Keratinocyte (primary cell): ENCODE data around the gene MCAM. TPM values are rescaled to one million over a fixed set of nuclear protein-coding genes. Genes with fewer than 3 reads are reported as not detected.

ENCODE experiments used
- DNase-seq: peaks from one replicate; pipeline ENCODE4 v3.0.0-alpha.2; 2011; ENCODE audit warnings: low read depth, missing footprints, low spot score
- FAIRE-seq: peaks from 2 replicates; lab custom pipeline; 2011; peaks lifted over from hg19 to GRCh38; lab: Jason Lieb, UNC
- H2AFZ ChIP-seq: 2 replicates; pipeline ENCODE4 v1.6.0; 2012; ENCODE audit warnings: low read length, control low read depth, inconsistent platforms; ENCODE audit not compliant: control insufficient read depth
- H3K27ac ChIP-seq: 2 replicates; pipeline ENCODE4 v1.5.1; 2011; ENCODE audit warnings: low read length; ENCODE audit not compliant: control insufficient read depth, insufficient read depth
- H3K27me3 ChIP-seq: 3 replicates; pipeline ENCODE4 v1.6.0; 2011; ENCODE audit warnings: low read length; ENCODE audit not compliant: control insufficient read depth, insufficient read depth; ENCODE audit errors: extremely low read depth
- H3K36me3 ChIP-seq, 2 experiments: 2 replicates in 1 of 2; 3 replicates in 1 of 2; pipeline ENCODE4 v1.5.1; 2011; ENCODE audit warnings: low read length in 2 of 2, mild to moderate bottlenecking in 1 of 2; ENCODE audit not compliant: control insufficient read depth in 2 of 2, insufficient read depth in 2 of 2; ENCODE audit errors: extremely low read depth in 1 of 2
- H3K4me1 ChIP-seq: 3 replicates; pipeline ENCODE4 v1.5.1; 2011; ENCODE audit warnings: low read length; ENCODE audit not compliant: control insufficient read depth, insufficient read depth; ENCODE audit errors: extremely low read depth
- H3K4me2 ChIP-seq: 3 replicates; pipeline ENCODE4 v1.6.0; 2011; ENCODE audit warnings: low read depth, low read length; ENCODE audit not compliant: control insufficient read depth, insufficient read depth; ENCODE audit errors: extremely low read depth
- H3K4me3 ChIP-seq, 3 experiments: fragments of 200-600 bp in 1 of 3; sonication (generic) in 1 of 3; 2 replicates in 2 of 3; 3 replicates in 1 of 3; pipeline ENCODE4 v1.5.1; 2011 to 2016; ENCODE audit warnings: low read length in 3 of 3, mild to moderate bottlenecking in 3 of 3, control low read depth in 2 of 3, inconsistent platforms in 1 of 3, low read depth in 1 of 3, mixed read lengths in 1 of 3, mixed run types in 1 of 3, moderate library complexity in 1 of 3; ENCODE audit not compliant: control insufficient read depth in 2 of 3, insufficient read depth in 2 of 3; ENCODE audit errors: extremely low read depth in 1 of 3
- H3K79me2 ChIP-seq: 2 replicates; pipeline ENCODE4 v1.6.0; 2012; ENCODE audit warnings: low read length; ENCODE audit not compliant: control insufficient read depth, insufficient read depth
- H3K9ac ChIP-seq: 3 replicates; pipeline ENCODE4 v1.6.0; 2011; ENCODE audit warnings: low read length; ENCODE audit not compliant: control insufficient read depth, insufficient read depth; ENCODE audit errors: extremely low read depth
- H3K9me1 ChIP-seq: 3 replicates; pipeline ENCODE4 v1.6.0; 2011; ENCODE audit warnings: low read length; ENCODE audit not compliant: control insufficient read depth, insufficient read depth; ENCODE audit errors: extremely low read depth
- H3K9me3 ChIP-seq: 2 replicates; pipeline ENCODE4 v1.5.1; 2012; ENCODE audit warnings: low read depth, low read length; ENCODE audit not compliant: control insufficient read depth
- H4K20me1 ChIP-seq: 3 replicates; pipeline ENCODE4 v1.6.0; 2011; ENCODE audit warnings: low read length; ENCODE audit not compliant: control insufficient read depth, insufficient read depth; ENCODE audit errors: extremely low read depth
- EZH2 ChIP-seq: IDR thresholded peaks from one replicate; pipeline ENCODE4 v1.6.1; 2012; ENCODE audit warnings: inconsistent platforms, mild to moderate bottlenecking, low read length, moderate library complexity
- dilution Hi-C: fragments of 300-500 bp; cut with MboI; formaldehyde crosslinking; loops from one replicate; pipeline ENCODE4 v1.7.0; 2020; ENCODE audit warnings: low sequenced_read_pairs; ENCODE audit not compliant: extremely low pct_ligation_motif_present
- polyA plus RNA-seq, 5 experiments: library from polyadenylated mRNA; depleted of rRNA in 3 of 5; stranded (reverse) in 3 of 5; stranded (forward) in 1 of 5; unstranded in 1 of 5; fragments of >200 nt; gene quantifications; 1 replicate in 1 of 5; 2 replicates in 3 of 5; 3 replicates in 1 of 5; pipeline versions ENCODE4 v1.2.1 to v1.2.3, GENCODE V29; 2011 to 2012; ENCODE audit warnings: missing spikeins in 2 of 5, low read depth in 1 of 5, low replicate concordance in 1 of 5
- TF ChIP-seq, protein P1 (sequence below), 3 experiments: IDR thresholded peaks in 1 of 3; conservative IDR thresholded peaks in 1 of 3; optimal IDR thresholded peaks in 1 of 3; 2 replicates in 2 of 3; 3 replicates in 1 of 3; pipeline versions ENCODE3 to v1.5.1; 2011; ENCODE audit warnings: low read length in 3 of 3, mild to moderate bottlenecking in 3 of 3, moderate library complexity in 2 of 3, control low read depth in 1 of 3, inconsistent platforms in 1 of 3; ENCODE audit not compliant: insufficient read depth in 2 of 3; ENCODE audit errors: extremely low read depth in 1 of 3

The MCAM gene
- polyA plus RNA-seq, 1 donor (not counting 4 experiments of a cell fraction or from before 2014, with no cell fraction given): 8.5 TPM

DNA sequence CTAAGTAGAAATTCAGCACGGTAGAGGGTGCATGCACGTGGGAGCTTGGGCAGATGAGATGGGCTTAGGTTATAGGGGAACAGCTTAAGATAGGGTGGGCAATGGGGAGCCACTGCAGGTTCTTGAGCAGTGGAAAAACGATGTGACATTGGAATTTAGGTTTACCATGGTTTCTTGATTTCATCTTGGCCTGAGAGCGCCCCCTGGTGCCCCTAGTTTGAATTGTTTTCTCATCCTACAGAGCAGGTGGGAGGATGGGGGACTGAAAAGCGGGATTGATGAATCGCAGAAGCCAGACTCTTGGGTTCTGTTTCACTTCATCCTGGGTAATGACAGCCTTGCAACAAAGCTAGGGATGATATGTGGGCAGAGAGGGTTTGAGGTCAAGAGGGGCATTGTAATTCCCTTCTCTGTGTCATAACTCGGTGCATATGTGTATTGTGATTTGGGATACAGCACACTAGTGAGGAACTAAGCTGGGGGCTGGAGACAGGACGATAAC is 6.7 kb upstream of the MCAM start:
- dilution Hi-C loops: no loop called here
- Histone ChIP-seq H3K9ac (no peak overlapping the region), H2AFZ (no peak overlapping the region), H3K4me3 (no peak overlapping the region), H3K79me2 (no peaks in the 10 kb centered on the region), H3K9me1 (no peaks in the 10 kb centered on the region), H3K9me3 (no peaks in the 10 kb centered on the region), H3K4me2 (no peak overlapping the region), H3K27me3 (no peaks in the 10 kb centered on the region), H3K4me1 (peaks cover 13% of the 10 kb centered on the region), H3K27ac (no peak overlapping the region), H4K20me1 (no peaks in the 10 kb centered on the region), H3K36me3 (no peaks in the 10 kb centered on the region)
- FAIRE-seq (no peak), DNase-seq (no peak)
- no peak for TF ChIP-seq EZH2
- TF ChIP-seq, protein P1, sequence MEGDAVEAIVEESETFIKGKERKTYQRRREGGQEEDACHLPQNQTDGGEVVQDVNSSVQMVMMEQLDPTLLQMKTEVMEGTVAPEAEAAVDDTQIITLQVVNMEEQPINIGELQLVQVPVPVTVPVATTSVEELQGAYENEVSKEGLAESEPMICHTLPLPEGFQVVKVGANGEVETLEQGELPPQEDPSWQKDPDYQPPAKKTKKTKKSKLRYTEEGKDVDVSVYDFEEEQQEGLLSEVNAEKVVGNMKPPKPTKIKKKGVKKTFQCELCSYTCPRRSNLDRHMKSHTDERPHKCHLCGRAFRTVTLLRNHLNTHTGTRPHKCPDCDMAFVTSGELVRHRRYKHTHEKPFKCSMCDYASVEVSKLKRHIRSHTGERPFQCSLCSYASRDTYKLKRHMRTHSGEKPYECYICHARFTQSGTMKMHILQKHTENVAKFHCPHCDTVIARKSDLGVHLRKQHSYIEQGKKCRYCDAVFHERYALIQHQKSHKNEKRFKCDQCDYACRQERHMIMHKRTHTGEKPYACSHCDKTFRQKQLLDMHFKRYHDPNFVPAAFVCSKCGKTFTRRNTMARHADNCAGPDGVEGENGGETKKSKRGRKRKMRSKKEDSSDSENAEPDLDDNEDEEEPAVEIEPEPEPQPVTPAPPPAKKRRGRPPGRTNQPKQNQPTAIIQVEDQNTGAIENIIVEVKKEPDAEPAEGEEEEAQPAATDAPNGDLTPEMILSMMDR (optimal IDR thresholded peaks at IDR 0.05 in 1 of 3, IDR thresholded peaks at IDR 0.05 in 1 of 3, conservative IDR thresholded peaks at IDR 0.05 in 1 of 3; ENCODE audit: extremely low read depth in 1 of 3, insufficient read depth in 2 of 3, low read length in 3 of 3): peak; percentile 72 to 92 (median 78)

GRCh38 chr11:119322921-119323531 is 6.1 kb upstream of the MCAM start:
- Histone ChIP-seq H2AFZ (no peak overlapping the region), H3K4me2 (no peak overlapping the region), H3K9ac (no peak overlapping the region), H3K4me1 (peaks cover 19% of the 10 kb centered on the region), H3K36me3 (no peaks in the 10 kb centered on the region), H3K4me3 (no peak overlapping the region), H3K9me1 (no peaks in the 10 kb centered on the region), H3K9me3 (no peaks in the 10 kb centered on the region), H3K27ac (no peak overlapping the region), H3K79me2 (no peaks in the 10 kb centered on the region), H3K27me3 (no peaks in the 10 kb centered on the region), H4K20me1 (no peaks in the 10 kb centered on the region)
- dilution Hi-C loops: no loop called here
- DNase-seq (no peak), FAIRE-seq (no peak)
- TF ChIP-seq EZH2: no peak
- TF ChIP-seq, protein P1 (optimal IDR thresholded peaks at IDR 0.05 in 1 of 3, IDR thresholded peaks at IDR 0.05 in 1 of 3, conservative IDR thresholded peaks at IDR 0.05 in 1 of 3; ENCODE audit: extremely low read depth in 1 of 3, insufficient read depth in 2 of 3, low read length in 3 of 3): no peak
